Subcutaneous adipose tissue (tissue), 4 donors: ENCODE results near the gene MTLN. TPM values are rescaled to one million over a fixed set of nuclear protein-coding genes. Genes with fewer than 3 reads are reported as not detected.

Experiments
- total RNA-seq, 4 donors: library from RNA; depleted of rRNA; stranded (reverse); fragments of >200 nt; gene quantifications; one replicate each; pipeline ENCODE4 v1.1.0, GENCODE V29; 2016
- TF ChIP-seq, protein P1 (sequence below): fragments of 450-650 bp; IDR thresholded peaks from one replicate; pipeline ENCODE4 v1.5.1; 2016; ENCODE audit warnings: low read depth, mild to moderate bottlenecking, control low read depth, antibody characterized with exemption, moderate library complexity

Gene MTLN
- total RNA-seq, 4 donors from 2014 or later: 80.2 to 159 (median 131) TPM

GRCh38 chr2:110173523-110173922 is 38.8 kb downstream of the MTLN start:
- TF ChIP-seq, protein P1, sequence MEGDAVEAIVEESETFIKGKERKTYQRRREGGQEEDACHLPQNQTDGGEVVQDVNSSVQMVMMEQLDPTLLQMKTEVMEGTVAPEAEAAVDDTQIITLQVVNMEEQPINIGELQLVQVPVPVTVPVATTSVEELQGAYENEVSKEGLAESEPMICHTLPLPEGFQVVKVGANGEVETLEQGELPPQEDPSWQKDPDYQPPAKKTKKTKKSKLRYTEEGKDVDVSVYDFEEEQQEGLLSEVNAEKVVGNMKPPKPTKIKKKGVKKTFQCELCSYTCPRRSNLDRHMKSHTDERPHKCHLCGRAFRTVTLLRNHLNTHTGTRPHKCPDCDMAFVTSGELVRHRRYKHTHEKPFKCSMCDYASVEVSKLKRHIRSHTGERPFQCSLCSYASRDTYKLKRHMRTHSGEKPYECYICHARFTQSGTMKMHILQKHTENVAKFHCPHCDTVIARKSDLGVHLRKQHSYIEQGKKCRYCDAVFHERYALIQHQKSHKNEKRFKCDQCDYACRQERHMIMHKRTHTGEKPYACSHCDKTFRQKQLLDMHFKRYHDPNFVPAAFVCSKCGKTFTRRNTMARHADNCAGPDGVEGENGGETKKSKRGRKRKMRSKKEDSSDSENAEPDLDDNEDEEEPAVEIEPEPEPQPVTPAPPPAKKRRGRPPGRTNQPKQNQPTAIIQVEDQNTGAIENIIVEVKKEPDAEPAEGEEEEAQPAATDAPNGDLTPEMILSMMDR: no peak

- TF ChIP-seq, protein P1: no peak
Observed at GRCh38 chr2:110172506-110172905, 39.8 kb downstream of the MTLN start.

GRCh38 chr2:110170102-110170501 is 42.2 kb downstream of the MTLN start:
- TF ChIP-seq, protein P1: no peak

- TF ChIP-seq, protein P1: no peak
Observed at GRCh38 chr2:110167326-110168000, 44.9 kb downstream of the MTLN start.

- TF ChIP-seq, protein P1: no peak
Observed at GRCh38 chr2:110166266-110166665, 46.1 kb downstream of the MTLN start.

Other genes with a start within 250 kb of the MTLN start
- 1 to 10 TPM; 7.2 to 9.5 (median 7.6) TPM for gene MALL, start 96.7 kb downstream of the MTLN start, total RNA-seq
- gene NPHP1, start 7.5 kb downstream of the MTLN start, total RNA-seq: 10 to 100 TPM in 1 of 4 donors, 1 to 10 TPM in 3; 4.2 to 11.4 (median 6.7) TPM